Psoas muscle (tissue), 8 donors: Measurements from ENCODE around the gene LDB1. TPM values are rescaled to one million over a fixed set of nuclear protein-coding genes. Genes with fewer than 3 reads are reported as not detected.

Source experiments
- ATAC-seq, 4 donors: fragments of 200-7000 bp; cut with Tn5 transposase; one replicate each; pipeline ENCODE4 v1.9.1; 2020; ENCODE audit warnings: moderate library complexity in 3 of 4, mild to moderate bottlenecking in 2 of 4
- DNase-seq, 2 donors: peaks; one replicate each; pipeline ENCODE4 v3.0.0-alpha.2; 2020
- H3K27ac ChIP-seq: fragments of 200-600 bp; one replicate; pipeline ENCODE4 v1.8.0; 2022
- H3K27me3 ChIP-seq, 3 donors: fragments of 200-600 bp in 1 of 3; one replicate each; pipeline versions ENCODE4 v1.6.1 to v1.8.0; 2013 to 2022; ENCODE audit warnings: low read length in 2 of 3, mild to moderate bottlenecking in 2 of 3, moderate library complexity in 1 of 3; ENCODE audit not compliant: insufficient read depth in 3 of 3
- H3K36me3 ChIP-seq, 2 donors: fragments of 200-600 bp in 1 of 2; one replicate each; pipeline versions ENCODE4 v1.6.1 to v1.8.0; 2013 to 2022; ENCODE audit warnings: low read depth in 1 of 2, mild to moderate bottlenecking in 1 of 2, moderate library complexity in 1 of 2; ENCODE audit not compliant: insufficient read depth in 1 of 2
- H3K4me1 ChIP-seq: fragments of 200-600 bp; one replicate; pipeline ENCODE4 v1.8.0; 2022
- H3K4me3 ChIP-seq: fragments of 200-600 bp; one replicate; pipeline ENCODE4 v1.8.0; 2022; ENCODE audit warnings: mild to moderate bottlenecking
- H3K9me3 ChIP-seq: fragments of 200-600 bp; one replicate; pipeline ENCODE4 v1.8.0; 2022
- CTCF ChIP-seq: fragments of 200-600 bp; IDR thresholded peaks from one replicate; pipeline ENCODE4 v1.8.0; 2022; ENCODE audit warnings: antibody characterized with exemption
- WGBS, 3 donors: extraction: QIAGEN DNeasy Blood & Tissue Kit; methylation state at CpG; one replicate each; pipeline versions ENCODE4 v1.1.6 to v1.1.7; 2013; 5-methylcytosine and 5-hydroxymethylcytosine counted together
- intact Hi-C, 2 donors: fragments of 100-400 bp; cut with DNase I; formaldehyde crosslinking; loops; one replicate each; pipeline versions ENCODE4 v1.11.0 to v1.14.2; 2022
- polyA plus RNA-seq, 3 donors: library from polyadenylated mRNA; stranded (reverse); fragments of 200-250 nt; gene quantifications; one replicate each; pipeline ENCODE4 v1.2.3, GENCODE V29; 2013
- total RNA-seq, 4 donors: library from RNA; stranded (reverse); fragmentation: NEBNext Ultra II Directional in 2 of 4; extraction: Animal tissue kit (Norgen Biotek cat#: 25700) in 2 of 4; gene quantifications; one replicate each; pipeline versions ENCODE4 v1.2.1 to v1.2.4, GENCODE V29; 2021 to 2023
- donor health status: healthy with polysubstance abuse.
- donor health status: DM: no; HTN: no; CAD: no; lungs with moderate emphysema.
- donor health status: Bipolar disorder and iron deficiency.
- donor health status: healthy.
- donor health status: DM: yes; HTN: yes; CAD: no.
- donor health status: DM: no; HTN: no; CAD: no.
- donor health status: DM: no; HTN: no; CAD: no.
- donor health status: DM: yes; HTN: yes; CAD: no.

Gene LDB1
- total and polyA plus RNA-seq, 7 donors: 13.9 to 29.8 (median 24.7) TPM

- intact Hi-C loops: no loop called here
- Histone ChIP-seq H3K4me1 (peaks cover 43% of the 10 kb centered on the region), H3K27me3 (no peaks in the 10 kb centered on the region), H3K4me3 (no peak overlapping the region), H3K9me3 (no peaks in the 10 kb centered on the region), H3K27ac (no peak overlapping the region), H3K36me3 (peaks cover 6 to 46% of the 10 kb centered on the region in 2 donors)
- ATAC-seq (no peak), DNase-seq (no peak)
- TF ChIP-seq CTCF: no peak
- WGBS, 3 donors: 70 to 74% (median 72%) methylated on average over 3 of the region's 3 CpGs
Measured at GRCh38 chr10:102112210-102112817, 7.9 kb downstream of the LDB1 start.

DNA sequence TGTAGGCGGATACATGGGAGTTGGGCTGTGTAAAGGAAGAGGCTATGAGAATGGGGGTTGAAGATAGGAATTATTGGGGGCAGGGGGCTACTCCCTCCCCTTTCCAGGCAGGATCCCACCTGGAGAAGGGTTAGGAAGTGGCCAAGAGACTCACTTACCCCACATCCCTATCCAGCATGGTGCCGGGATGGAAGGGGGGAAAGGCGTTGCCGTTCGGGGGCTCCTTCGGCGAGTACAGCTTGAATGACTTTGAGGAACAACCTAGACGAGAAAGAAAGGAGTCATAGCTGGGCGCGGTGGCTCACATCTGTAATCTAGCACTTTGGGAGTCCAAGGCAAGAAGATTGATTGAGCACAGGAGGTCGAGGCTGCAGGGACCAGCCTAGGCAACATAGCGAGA lies 8.9 kb downstream of the LDB1 start:
- no peak overlapping the region for H3K4me3 ChIP-seq
- no peak for ATAC-seq

DNA sequence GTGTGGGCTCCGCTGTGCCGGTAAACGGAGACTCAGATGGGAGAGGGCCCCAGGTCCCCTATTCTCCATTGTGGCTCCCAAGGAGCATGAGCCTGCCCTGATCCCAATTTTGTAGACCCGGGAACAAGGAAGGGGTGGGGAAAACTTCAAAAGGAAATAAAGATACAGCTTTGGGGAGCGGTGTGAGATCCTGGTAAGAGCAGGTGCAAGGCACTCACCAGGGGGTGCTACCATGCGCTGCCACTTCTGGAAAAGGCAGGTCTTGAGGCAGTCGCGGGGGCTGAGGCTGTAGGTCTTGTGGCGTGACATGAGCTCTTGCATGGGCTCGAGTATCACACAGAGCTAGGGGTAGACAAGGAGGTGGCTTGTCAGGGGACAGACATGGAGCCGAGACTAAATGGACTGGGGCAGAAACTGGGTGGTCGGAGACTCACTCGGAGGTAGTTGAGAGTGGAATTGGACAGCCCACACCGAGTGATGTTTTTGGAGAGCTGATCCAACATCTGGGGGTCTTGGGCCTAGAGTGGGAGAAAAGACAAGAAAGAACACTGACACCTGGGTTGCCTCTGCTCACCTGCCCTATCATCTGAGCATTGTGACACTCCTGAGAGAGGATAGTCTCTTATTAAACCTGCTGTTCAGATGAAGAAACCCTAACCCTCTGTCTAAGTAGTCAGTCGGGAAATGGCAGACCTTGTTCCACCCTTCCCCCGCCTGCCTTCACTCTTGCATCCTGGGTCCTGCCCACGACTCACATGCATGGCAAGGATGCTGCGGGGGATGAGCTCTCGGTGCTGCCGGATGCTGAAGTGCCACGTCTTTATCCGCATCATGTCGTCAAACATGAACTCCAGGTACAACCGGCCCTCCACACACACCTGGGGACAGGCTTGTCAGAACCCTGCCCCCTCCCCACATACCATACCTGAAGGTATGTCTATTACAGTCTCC lies 10.7 kb downstream of the LDB1 start:
- no peak overlapping the region for H3K4me3 ChIP-seq
- H3K36me3 ChIP-seq: peaks cover 6 to 53% of the 10 kb centered on the region in 2 donors
- no peaks in the 10 kb centered on the region for H3K27me3 ChIP-seq
- H3K9me3 ChIP-seq: no peaks in the 10 kb centered on the region
- peaks cover 19% of the 10 kb centered on the region for H3K4me1 ChIP-seq
- 89 to 91% (median 89%) methylated on average over 24 of the region's 24 CpGs for WGBS, 3 donors
- TF ChIP-seq CTCF: no peak
- ATAC-seq (no peak), DNase-seq (no peak)
- intact Hi-C loops: loop anchor here in 1 of 2 donors (5.0 kb wide), 1 partner anchor 37 kb away; no protein-coding TSS in a partner anchor
- H3K27ac ChIP-seq: no peak overlapping the region

More for the DNA sequence above, 8.9 kb downstream of the LDB1 start:
- intact Hi-C loops: no loop called here
- Histone ChIP-seq H3K27ac (no peak overlapping the region), H3K27me3 (no peaks in the 10 kb centered on the region), H3K4me1 (peaks cover 33% of the 10 kb centered on the region), H3K36me3 (peaks cover 6 to 53% of the 10 kb centered on the region in 2 donors), H3K9me3 (no peaks in the 10 kb centered on the region)
- TF ChIP-seq CTCF: no peak
- 86 to 94% (median 88%) methylated on average over 12 of the region's 12 CpGs for WGBS, 3 donors
- no peak for DNase-seq

DNA sequence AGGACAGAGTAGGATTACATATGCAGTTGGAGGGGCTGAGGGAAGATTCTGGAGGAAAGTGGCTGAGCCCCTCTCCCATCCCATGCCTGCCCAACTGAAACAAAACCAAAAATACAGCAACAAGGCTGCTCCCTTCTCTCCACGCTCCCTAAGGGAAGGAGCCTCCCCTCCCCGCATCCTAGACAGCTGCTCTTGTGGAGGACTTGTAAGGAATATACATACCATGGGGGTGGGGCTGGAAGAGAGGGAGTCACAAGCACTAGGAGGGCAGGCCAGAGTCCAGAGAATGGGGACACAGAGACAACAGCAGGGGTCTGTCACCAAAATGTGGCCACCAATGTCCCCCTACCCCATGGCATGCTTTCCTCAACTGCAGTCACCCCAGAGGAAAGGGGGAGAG lies 13.2 kb downstream of the LDB1 start:
- ATAC-seq (no peak), DNase-seq (no peak)
- no peak for TF ChIP-seq CTCF
- Histone ChIP-seq H3K36me3 (peaks cover 6 to 53% of the 10 kb centered on the region in 2 donors), H3K27ac (no peak overlapping the region), H3K27me3 (no peaks in the 10 kb centered on the region), H3K4me1 (no peaks in the 10 kb centered on the region), H3K4me3 (no peak overlapping the region), H3K9me3 (no peaks in the 10 kb centered on the region)
- intact Hi-C loops: loop anchor here in 1 of 2 donors (5.0 kb wide), 1 partner anchor 35 kb away; no protein-coding TSS in a partner anchor
- WGBS, 3 donors: 78 to 89% (median 79%) methylated on average over 2 of the region's 2 CpGs
